ENCODE results near the gene TXNRD3. TPM values are rescaled to one million over a fixed set of nuclear protein-coding genes. Genes with fewer than 3 reads are reported as not detected.

The TXNRD3 gene
- 10.4 and 11.7 TPM in 2 replicates for total RNA-seq

DNA sequence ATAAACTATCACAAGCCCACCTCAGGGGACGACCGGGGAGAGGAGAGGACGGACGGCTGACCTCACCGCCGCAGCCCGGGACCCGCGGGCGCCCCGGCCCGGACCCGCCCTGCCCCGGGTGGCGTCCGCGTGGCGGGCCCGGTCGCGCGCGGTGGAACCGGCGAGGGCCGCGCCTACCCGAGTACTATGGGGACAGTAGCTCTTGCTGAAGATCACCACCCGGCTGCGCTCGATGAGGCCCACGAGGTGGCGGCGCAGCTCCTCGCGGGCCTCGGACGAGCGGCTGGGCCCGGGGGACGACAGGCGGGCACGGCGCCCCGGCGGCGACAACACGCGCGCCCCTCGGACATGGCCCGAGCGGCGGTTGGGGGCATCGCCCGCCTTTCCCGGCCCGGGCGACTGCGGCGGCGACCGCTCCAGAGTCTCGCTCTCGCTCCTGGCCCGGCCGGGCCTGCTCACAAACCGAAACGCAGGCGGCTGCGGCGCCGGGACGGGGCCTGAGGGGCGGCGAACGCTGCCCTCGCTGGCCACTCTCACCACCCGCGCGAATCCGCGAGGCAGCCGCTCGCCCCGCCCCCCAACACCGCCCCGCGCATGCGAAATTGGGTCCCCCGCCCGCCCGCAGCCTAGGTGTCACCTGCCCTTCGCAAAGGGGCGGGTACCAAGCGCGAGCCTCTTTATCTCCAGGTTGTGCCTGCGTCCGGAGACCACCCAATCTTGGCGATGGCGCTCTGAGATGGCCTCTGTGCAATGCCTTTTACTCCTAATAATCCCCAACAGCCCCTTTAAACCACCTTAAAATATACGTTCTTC, at the start of gene TXNRD3:
Gene TXNRD3 (minus strand): TSS at position 554 of the 813 bp plus-strand sequence.

GRCh38 chr3:126703512-126704493, 48.9 kb upstream of the TXNRD3 start, which contains the start of gene CHCHD6:
TSS of gene CHCHD6 (plus strand) at chr3:126704240. CDS start at chr3:126704313, 73 bp downstream.

GRCh38 chr3:126558336-126559071, 96.4 kb downstream of the TXNRD3 start, which contains the start of gene C3orf22:
TSS of gene C3orf22 (minus strand) at chr3:126558932. CDS start at chr3:126553390, 5,542 bp downstream.

Other genes with a start within 250 kb of the TXNRD3 start
- gene ZXDC, start 179.2 kb downstream of the TXNRD3 start, total RNA-seq, result 9.2 and 9.8 TPM in 2 replicates
- not detected in 2 replicates for gene UROC1, start 137.4 kb downstream of the TXNRD3 start, total RNA-seq
- gene CHST13, start 131.0 kb downstream of the TXNRD3 start, total RNA-seq, result not detected in 2 replicates
- not detected in 2 replicates for gene C3orf22, start 96.2 kb downstream of the TXNRD3 start, total RNA-seq
- 18.6 and 20.8 TPM in 2 replicates for gene CHCHD6, start 49.1 kb upstream of the TXNRD3 start, total RNA-seq